ENCODE measurements around the gene MAP2K3.

GRCh38 chr17:21282231-21282630 lies 2.3 kb upstream of the MAP2K3 start:
- no peak for TF ChIP-seq CTCF (IDR thresholded peaks at IDR 0.05)
- TF ChIP-seq POLR2AphosphoS5 (IDR thresholded peaks at IDR 0.05): peak; percentile 70 to 75

Measured in esophagus muscularis mucosa (tissue), 3 donors.